Endometrial microvascular endothelial cells (primary cell): ENCODE results near the gene KRTAP9-8. TPM values are rescaled to one million over a fixed set of nuclear protein-coding genes. Genes with fewer than 3 reads are reported as not detected.
"Not testable (repeated sequence)": the region's sequence is repeated elsewhere in the genome, so short reads cannot be mapped to it uniquely, and the experiment has no call there.

ENCODE experiments used
- in situ Hi-C: cut with HindIII; loops from 2 replicates; pipeline ENCODE4 v1.10.0; 2017; ENCODE audit warnings: low sequenced_read_pairs, low pct_unique_long_range_greater_than_20kb; ENCODE audit errors: inconsistent ontology term
- total RNA-seq: library from RNA; depleted of rRNA; stranded (reverse); fragments of >200 nt; gene quantifications from one replicate; pipeline ENCODE4 v1.2.3, GENCODE V29; 2015; ENCODE audit errors: inconsistent ontology term

KRTAP9-8 gene, protein sequence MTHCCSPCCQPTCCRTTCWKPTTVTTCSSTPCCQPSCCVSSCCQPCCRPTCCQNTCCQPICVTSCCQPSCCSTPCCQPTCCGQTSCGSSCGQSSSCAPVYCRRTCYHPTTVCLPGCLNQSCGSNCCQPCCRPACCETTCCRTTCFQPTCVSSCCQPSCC
- total RNA-seq = not detected

DNA sequence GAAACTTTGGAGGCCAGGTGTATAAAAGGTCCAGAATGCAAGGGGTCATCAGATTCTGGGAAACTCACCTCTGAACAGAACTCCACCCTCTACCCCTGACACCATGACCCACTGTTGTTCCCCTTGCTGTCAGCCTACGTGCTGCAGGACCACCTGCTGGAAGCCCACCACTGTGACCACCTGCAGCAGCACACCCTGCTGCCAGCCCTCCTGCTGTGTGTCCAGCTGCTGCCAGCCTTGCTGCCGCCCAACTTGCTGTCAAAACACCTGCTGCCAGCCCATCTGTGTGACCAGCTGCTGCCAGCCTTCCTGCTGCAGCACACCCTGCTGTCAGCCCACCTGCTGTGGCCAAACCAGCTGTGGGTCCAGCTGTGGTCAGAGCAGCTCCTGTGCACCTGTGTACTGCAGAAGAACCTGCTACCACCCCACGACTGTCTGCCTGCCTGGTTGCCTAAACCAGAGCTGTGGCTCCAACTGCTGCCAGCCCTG, at the start of gene KRTAP9-8:
KRTAP9-8 (plus strand) TSS at position 51 of the 489 bp plus-strand sequence; CDS start at position 104, 53 bp downstream.
- in situ Hi-C loops = not testable (repeated sequence)

DNA sequence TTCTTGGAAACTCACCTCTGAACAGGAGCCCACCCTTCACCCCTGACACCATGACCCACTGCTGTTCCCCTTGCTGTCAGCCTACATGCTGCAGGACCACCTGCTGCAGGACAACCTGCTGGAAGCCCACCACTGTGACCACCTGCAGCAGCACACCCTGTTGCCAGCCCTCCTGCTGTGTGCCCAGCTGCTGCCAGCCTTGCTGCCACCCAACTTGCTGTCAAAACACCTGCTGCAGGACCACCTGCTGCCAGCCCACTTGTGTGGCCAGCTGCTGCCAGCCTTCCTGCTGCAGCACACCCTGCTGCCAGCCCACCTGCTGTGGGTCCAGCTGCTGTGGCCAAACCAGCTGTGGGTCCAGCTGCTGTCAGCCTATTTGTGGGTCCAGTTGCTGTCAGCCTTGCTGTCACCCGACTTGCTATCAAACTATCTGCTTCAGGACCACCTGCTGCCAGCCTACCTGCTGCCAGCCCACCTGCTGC, 47.9 kb upstream of the KRTAP9-8 start, which contains the start of gene KRTAP9-1:
KRTAP9-1 (plus strand) TSS at position 51 of the 482 bp plus-strand sequence; CDS start at position 51, 0 bp downstream.
- in situ Hi-C loops = not testable (repeated sequence)

DNA sequence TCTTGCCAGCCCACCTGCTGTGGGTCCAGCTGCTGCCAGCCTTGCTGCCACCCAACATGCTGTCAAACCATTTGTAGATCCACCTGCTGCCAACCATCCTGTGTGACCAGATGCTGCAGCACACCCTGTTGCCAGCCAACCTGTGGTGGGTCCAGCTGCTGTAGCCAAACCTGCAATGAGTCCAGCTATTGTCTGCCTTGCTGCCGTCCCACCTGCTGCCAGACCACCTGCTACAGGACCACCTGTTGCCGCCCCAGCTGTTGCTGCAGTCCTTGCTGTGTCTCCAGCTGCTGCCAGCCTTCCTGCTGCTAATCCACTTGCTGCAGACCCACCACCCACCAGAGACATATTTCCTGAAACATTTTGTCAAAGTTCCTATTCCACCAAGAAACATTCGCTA, 47.5 kb upstream of the KRTAP9-8 start:
- in situ Hi-C loops = no loop called here

DNA sequence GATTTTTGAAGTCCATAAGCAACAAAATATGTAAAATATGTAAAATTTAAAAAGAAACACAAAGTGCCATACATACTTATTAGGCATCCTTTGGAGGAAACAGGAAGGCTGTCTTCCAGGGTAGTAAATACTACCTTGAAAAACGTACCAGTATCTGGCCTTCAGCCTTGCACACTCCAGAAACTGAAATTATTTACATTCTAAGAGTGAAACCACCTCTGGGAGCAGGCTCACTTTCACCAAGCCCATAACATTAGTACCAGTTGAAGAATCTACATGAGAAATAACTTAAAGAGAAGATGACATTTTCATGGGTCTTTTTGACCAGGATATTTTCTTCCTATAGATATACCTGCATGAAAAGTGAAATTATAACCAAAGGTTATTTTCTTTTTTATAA, 41.7 kb upstream of the KRTAP9-8 start:
- in situ Hi-C loops = no loop called here

DNA sequence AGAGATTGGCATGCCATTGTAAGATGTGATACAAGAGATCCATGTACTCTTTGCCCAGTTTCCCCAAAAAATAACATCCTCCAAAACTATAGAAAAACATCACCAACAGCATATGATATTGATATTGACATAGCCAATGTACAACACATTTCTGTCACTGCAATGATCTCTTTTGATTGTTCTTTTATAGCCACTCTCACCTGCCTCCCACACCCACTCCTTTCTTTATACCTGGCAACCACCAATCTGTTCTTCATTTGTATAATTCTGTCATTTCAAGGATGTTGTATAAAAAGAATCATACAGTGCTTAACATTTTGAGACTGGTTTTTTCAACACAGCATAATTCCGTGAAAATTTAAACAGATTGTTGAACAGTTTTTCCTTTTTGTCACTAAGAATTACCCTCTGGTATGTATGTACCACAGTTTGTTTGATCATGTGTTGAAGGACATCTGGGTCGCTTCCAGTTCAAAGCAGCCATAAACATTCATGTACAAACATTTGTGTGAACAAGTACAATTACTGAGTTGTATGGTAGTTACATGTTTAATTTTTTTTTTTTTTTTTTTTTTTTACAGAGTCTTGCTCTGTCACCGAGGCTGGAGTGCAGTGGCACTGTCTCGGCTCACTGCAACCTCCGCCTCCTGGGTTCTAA, 38.2 kb upstream of the KRTAP9-8 start:
- in situ Hi-C loops = no loop called here

DNA sequence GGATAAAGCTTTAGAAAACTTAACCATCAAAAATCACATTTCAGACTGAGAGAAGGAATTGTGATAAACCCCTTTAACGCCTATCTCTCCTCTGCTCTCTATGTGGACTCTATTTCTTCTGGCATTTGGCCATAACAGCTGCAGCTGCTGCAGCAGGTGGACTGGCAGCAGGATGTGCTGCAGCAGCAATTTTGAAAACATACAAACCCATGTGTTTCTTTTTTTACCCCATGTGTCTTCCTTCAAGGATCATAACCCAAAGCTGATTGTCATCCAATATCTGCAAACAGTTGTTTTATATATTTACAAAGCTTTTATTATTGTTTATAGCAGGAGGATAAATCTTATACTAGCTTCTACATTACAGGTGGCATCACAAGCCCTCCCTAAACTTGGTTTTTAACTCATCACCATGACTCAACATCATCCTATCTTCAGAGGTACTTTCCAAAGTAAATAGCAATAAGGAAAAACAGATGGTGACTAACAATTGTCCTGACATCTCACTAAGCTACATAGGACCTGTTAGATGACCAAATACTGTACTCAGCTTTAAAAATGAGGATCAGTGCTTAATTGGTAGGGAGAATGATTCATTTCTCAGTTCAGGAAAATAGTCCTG, 25.8 kb upstream of the KRTAP9-8 start:
- in situ Hi-C loops = no loop called here

DNA sequence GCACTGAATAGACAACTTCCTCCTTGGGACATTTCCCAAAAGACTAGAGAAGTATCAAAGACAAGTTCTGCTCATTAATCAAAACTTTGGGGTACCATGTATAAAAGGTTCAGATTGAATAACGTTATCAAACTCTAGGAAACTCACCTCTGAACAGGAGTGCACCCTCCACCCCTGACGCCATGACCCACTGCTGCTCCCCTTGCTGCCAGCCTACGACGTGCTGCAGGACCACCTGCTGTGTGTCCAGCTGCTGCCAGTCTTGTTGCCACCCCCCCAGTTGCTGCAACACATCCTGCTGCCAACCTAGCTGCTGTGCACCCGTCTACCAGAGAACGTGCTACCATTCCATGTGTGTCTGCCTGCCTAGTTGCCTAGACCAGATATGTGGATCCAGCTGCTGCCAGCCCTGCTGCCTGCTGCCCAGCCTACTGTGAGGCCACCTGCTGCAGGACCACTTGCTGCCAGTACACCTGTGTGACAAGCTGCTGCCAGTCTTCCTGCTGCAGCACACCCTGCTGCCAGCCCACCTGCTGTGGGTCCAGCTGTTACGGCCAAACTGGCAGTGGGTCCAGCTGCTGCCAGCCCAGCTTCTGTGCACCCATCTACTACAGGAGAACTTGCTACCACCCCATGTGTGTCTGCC, 25.2 kb upstream of the KRTAP9-8 start:
- in situ Hi-C loops = no loop called here

DNA sequence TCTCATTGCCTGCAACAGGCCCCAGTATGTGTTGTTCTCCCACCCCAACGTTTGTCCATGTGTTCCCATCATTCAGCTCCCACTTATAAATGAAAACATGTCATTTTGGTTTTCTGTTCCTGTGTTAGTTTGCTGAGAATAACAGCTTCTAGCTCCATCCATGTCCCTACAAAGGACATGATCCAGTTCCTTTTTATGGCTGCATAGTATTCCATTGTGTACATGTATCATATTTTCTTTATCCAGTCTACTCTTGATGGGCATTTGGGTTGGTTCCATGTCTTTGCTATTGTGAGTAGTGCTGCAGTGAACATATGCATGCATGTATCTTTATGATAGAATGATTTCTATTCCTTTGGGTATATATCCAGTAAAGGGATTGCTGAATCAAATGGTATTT, 22.1 kb upstream of the KRTAP9-8 start:
- in situ Hi-C loops = no loop called here

DNA sequence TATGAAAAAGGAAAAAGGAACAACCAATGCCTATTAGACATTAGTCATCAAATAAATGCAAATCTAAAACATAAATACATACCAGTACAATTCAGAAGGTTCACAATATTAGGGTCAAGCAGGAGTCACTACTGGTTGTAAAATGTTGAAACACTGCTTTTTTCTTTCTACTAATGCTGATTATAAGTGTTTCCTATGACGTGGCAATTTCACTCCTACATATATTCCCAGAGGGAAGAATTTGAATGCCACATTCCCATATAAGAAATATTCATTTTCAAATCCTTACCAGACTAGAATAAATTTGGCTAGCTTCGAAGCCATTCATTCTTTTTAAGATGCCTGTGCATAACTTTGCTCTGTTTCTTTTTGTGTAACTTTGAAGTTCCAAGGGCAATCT, 14.0 kb upstream of the KRTAP9-8 start:
- in situ Hi-C loops = no loop called here

DNA sequence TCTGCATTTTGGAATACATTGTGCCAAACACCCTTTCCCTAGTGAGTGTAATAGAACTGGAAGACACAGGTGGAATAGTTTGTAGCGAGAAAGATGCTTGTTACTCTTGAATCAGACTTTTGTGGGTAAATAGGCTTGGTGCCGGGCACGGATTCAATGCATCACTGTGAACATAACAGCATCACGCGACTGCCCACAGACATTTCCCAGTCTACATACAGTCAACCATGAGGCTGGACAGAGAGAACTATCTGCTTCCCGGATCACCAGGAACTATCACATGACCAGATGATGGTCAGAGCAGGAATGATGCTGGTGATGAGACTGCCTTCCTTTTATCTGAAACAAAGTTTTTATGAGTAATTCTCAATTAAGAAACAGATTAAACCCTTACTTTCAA, 11.7 kb upstream of the KRTAP9-8 start:
- in situ Hi-C loops = no loop called here

DNA sequence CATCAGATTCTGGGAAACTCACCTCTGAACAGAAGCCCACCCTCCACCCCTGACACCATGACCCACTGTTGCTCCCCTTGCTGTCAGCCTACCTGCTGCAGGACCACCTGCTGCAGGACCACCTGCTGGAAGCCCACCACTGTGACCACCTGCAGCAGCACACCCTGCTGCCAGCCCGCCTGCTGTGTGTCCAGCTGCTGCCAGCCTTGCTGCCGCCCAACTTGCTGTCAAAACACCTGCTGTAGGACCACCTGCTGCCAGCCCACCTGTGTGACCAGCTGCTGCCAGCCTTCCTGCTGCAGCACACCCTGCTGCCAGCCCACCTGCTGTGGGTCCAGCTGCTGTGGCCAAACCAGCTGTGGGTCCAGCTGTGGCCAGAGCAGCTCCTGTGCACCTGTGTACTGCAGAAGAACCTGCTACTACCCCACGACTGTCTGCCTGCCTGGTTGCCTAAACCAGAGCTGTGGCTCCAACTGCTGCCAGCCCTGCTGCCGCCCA, 11.2 kb upstream of the KRTAP9-8 start, which contains the start of gene KRTAP9-2:
KRTAP9-2 (plus strand) TSS at position 51 of the 498 bp plus-strand sequence; CDS start at position 58, 7 bp downstream.
- in situ Hi-C loops = not testable (repeated sequence)

DNA sequence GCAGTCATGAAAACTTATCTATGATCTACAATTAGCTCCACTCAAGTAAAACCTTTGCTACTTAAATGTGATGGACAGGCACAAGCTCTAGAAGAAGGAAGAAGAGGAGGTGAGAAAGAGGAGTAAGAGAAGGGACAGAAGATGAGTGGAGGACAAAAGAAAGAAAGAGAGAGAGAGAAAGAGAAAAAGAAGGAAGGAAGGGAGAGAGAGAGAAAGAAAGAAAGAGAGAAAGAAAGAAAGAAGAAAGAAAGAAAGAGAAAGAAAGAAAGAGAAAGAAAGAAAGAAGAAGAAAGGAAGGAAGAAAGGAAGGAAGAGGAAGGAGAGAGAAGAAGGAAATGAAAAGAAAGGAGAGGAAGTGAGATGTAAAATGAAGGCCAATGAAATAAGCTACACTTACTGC, 7.7 kb upstream of the KRTAP9-8 start:
- in situ Hi-C loops = no loop called here

DNA sequence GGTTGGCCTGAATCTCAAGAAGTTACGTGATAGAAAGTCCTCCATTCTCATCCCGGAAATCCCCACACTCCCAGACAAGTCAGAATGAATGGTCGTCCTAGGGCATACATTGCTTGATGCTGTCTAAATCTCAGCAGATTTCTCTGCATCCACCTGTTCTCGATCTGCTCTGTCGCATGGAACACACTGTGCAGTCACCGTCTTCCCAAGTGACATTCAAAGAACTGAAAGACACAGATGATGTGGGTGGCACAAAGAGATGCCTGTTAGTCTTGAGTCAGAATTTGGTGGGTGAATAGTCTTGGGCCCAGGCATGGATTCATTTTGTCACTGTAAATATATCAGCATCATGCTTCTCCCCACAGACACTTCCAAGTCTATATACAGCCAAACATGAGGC, 6.1 kb upstream of the KRTAP9-8 start:
- in situ Hi-C loops = no loop called here

DNA sequence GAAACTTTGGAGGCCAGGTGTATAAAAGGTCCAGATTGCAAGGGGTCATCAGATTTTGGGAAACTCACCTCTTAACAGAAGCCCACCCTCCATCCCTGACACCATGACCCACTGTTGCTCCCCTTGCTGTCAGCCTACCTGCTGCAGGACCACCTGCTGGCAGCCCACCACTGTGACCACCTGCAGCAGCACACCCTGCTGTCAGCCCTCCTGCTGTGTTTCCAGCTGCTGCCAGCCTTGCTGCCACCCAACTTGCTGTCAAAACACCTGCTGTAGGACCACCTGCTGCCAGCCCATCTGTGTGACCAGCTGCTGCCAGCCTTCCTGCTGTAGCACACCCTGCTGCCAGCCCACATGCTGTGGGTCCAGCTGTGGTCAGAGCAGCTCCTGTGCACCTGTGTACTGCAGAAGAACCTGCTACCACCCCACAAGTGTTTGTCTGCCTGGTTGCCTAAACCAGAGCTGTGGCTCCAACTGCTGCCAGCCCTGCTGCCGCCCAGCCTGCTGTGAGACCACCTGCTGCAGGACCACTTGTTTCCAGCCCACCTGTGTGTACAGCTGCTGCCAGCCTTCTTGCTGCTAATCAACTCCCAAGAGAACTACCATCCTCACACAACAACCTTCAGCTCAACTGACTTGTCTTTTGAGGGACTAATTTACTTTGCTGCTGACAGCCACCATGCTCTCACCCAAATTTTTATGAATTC, 5.2 kb upstream of the KRTAP9-8 start, which contains the start of gene KRTAP9-3:
KRTAP9-3 (plus strand) TSS at position 51 of the 707 bp plus-strand sequence; CDS start at position 104, 53 bp downstream.
- in situ Hi-C loops = not testable (repeated sequence)

DNA sequence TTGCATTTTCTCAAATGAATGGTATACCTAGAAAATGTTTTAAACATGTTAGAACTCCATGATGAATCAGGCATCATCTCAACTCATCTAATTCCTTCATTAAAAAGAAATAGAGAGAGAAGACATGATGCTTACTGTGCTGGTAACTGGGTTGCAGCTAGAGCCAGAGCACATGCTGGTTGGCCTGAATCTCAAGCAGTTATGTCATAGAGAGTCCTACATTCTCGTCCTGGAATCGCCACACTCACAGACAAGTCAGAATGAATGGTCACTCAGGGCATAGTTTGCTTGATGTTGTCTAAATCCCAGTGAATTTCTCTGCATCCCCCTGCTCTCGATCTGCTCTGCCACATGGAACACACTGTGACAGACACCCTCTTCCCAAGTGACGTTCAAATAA, 683 bp upstream of the KRTAP9-8 start:
- in situ Hi-C loops = not testable (repeated sequence)

DNA sequence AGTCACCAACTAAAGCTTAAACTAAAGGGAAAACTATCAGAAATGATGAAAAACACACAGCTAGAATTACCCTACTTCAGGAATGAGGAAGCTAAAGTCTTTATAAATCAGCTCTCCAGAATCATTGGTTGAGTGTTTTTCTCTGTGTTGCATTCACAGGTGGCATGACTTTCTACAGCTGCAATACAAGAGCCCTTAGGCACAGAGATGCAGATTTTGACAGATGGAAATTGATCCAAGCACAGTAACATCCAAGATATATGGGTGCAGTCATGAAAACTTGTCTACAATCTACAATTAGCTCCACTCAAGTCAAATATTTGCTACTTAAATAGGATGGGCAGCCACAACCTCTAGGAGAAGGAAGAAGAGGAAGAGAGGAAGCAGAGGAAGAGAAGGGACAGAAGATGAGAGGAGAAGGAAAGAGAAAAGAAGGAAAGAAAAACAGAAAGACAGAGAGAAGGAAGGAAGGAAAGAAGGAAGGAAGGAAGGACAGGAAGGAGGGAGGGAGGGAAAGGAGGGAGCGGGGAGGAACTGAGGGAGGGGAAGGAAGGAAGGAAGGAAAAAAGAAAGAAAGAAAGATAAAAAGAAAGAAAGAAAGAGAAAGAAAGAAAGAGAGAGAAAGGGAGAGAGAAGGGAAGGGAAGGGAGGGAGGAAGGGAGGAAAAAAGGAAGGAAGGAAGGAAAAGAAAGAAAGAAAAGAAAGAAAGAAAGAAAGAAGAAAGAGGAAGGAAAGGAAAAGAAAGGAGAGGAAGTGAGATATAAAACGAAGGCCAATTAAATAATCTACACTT, 9.4 kb downstream of the KRTAP9-8 start:
- in situ Hi-C loops = not testable (repeated sequence)

DNA sequence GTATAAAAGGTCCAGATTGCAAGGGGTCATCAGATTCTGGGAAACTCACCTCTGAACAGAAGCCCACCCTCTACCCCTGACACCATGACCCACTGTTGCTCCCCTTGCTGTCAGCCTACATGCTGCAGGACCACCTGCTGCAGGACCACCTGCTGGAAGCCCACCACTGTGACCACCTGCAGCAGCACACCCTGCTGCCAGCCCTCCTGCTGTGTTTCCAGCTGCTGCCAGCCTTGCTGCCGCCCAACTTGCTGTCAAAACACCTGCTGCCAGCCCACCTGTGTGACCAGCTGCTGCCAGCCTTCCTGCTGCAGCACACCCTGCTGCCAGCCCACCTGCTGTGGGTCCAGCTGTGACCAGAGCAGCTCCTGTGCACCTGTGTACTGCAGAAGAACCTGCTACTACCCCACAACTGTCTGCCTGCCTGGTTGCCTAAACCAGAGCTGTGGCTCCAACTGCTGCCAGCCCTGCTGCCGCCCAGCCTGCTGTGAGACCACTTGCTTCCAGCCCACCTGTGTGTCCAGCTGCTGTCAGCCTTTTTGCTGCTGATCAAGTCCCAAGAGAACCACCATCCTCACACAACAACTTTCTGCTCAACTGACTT, 11.9 kb downstream of the KRTAP9-8 start, which contains the start of gene KRTAP9-4:
KRTAP9-4 (plus strand) TSS at position 51 of the 604 bp plus-strand sequence; CDS start at position 85, 34 bp downstream.
- in situ Hi-C loops = not testable (repeated sequence)
